RPMI7951 (cell line): ENCODE data around the gene ZNF423. TPM values are rescaled to one million over a fixed set of nuclear protein-coding genes. Genes with fewer than 3 reads are reported as not detected.

Experiments used
- DNase-seq: peaks from one replicate; pipeline ENCODE4 v3.0.0-alpha.2; 2012; ENCODE audit warnings: low read depth
- total RNA-seq: library from RNA; depleted of rRNA; stranded (reverse); fragments of >200 nt; shearing (Covaris generic); gene quantifications from 2 replicates; pipeline ENCODE4 v1.2.3, GENCODE V29; 2014

Gene ZNF423
- total RNA-seq, 1 experiment from 2014 or later, result under 0.01 TPM

DNA sequence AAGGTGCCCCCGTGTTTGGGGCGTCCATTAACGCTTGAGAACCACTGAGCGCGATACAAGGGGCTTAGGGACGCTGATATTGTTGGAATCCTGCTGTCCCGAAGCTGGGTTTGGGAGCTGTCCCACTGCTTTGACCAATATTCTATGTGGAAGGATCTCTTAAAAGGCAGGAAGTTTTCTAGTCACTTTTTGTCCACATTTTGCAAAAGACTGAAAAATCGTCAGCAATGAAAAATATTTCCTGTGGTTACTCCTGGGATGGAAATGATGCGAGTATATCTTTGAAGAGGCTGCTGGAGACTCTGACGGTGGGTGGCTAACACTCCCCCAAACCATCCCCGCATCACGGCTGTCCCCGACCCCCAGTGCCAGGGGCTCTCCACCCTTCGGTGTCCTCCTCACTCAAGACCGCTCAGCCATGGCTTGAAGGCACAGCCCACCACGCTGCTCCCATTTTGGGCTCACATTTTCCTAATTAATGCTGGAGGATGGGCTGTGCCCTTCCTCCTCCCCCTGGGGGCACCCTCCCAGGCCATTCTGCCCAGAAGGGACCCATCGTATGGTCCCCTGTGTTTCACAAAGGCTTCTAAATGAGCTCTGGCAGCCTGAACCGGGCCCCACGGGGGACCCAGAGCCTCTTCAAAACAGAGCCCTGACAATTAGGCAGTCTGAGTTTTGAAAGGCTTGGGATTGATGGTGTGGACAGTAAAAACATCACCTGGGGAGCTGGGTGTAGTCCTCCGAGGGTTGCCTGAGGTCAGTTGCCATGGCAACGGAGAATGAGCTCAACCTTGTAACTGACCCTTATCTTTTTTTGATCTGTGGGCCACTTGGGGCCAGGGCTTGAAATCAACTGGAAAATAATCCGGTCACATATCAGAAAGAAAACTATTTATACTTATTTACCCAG is 323.7 kb downstream of the ZNF423 start:
- DNase-seq, result no peak

DNA sequence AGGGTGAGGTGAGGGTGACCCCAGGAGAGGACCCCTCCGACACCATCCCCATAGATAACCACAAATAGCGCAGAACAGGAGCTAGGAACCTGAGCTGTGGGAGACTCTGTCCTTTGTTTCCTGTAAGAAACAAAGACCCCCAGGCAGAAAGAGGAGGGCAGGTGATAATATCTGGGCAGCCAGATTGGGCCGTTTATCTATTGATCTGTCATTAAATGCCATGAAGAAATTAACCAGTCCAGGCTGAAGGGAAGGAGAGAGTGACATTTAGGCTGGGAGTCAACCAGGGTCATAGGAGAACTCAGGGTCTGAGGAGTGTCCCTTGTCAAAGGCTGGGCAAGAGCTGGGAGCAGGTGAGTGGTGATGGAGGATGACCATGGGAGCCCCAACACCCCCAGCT is 324.5 kb downstream of the ZNF423 start:
- no peak for DNase-seq

DNA sequence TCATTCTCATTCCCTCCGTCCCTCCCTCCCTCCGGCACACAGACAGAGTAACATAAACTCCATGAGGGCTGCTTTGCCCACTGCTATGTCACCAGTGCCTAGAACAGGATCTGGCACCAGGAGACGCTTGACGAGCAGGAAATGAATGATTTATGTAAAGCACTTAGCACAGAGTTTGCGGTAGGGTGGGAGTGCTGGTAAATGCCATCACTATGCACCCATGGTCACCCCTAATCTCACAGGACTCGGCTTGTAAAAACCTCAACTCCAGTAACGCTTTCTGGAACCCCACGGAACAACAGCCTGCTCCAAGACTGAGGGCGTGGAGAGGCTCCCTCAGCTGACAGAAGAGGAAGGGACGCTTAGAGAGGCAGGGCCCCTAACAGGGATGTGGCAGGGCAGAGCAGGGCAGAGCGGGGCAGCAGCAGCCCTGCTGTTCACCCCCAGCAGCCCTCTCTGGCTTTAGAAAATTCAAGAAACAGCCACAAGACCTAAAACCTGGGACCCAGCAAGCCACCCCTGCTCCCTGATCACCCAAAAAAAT is 325.4 kb downstream of the ZNF423 start:
- DNase-seq, result no peak

DNA sequence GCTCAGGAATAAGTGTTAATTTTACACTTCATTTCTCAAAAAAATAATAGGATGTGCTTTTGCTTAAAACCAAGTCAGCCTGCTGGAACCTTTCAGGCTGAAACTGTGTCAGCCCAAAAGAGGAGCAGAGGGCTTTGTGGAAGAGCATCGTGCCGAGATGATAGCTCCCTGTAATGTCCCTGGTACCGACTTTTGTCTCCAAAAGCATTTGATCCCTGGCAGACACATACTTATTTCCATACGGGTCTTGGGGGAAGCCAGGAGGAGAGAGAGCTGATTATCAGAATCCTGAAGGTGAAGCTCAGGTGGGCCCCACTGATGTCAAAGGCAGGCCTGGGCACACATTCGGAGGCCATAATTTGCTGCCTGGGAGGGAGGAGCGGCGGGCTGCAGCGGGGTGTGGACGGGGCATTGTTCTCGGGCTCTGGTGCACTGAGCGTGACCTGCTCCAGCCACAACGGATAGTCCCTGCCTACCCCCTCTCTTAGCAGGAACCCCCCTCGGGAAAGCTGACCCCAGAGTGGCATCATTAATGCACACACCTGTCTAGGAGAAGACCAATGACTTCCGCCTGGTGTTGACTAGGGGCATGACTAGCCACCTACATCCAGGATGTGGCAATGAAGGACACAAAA is 326.4 kb downstream of the ZNF423 start:
- DNase-seq, result no peak

DNA sequence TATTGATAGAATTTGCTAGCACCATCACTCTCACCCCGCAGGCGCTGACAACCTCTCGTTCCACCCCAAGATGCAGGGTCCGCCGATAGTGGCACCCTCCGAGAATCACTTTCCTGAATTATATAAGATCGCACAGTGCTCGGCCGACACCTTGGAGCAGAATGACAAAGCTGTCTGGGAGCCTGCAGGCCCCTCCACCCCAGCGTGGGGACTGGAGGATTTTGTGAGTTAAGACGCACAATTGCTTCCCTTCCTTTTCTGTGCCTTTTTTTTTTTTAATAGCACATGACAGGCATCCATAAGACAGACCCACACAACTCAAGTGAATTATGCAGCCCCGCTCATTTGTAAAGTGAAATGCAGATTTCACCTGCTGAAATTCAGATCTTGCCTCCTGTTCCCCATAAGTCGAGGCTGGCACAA is 327.0 kb downstream of the ZNF423 start:
- DNase-seq, result no peak

DNA sequence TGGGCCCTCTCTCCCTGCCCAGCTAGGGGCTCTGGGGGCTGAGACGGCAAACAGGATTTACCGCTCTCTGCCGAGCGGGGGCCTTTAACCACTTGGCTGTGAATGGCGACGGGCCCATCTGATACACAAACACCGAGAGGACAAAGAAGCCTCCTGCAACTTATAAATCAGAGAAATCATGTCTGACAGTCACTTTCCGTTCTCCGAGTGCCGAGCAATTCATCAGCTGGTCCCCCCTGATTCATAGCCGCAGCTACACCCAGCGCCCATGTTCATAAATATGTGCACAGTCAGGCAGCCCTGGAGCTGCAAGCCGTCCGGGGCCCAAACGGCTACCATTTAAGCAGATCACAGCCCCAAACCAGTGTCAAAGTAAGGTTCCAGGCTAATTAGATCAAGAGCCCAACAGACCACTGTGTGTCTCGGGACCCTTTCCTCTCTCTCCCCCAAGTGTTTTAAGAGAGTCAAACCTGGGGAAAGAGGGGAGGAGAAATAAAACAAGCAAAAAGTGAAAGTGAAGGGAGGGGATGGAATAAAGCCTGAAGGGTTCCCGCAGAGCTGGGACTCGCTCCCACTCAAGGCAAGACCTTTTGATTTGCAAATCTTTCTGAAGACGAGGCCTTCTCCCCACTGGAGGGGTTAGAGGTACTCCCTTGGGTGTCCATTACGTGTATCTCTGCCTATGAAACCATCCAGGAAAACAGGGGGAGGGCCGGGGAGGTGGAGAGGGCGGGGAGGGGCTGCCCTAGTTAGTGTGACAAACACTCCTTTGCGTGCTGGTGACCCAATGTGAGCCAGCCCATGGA is 327.6 kb downstream of the ZNF423 start:
- DNase-seq, result peak; percentile 17

DNA sequence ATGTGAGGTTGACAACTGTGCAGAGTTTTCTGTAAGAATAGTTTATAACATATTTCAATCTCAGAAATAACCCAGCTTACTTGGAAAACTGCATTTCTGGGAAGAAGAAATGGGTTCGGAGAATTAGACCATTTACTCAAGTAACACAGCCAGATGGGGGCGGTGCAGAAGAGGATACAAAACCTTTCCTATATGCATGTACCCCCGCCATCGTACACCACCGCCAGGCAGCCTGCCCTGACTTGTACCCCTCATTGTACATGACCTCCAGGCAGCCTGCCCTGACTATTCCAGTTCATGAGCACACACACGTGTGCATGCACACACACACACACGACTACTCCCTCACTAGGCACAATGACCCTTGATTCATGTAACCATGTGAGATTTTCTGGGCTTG is 328.3 kb downstream of the ZNF423 start:
- no peak for DNase-seq

DNA sequence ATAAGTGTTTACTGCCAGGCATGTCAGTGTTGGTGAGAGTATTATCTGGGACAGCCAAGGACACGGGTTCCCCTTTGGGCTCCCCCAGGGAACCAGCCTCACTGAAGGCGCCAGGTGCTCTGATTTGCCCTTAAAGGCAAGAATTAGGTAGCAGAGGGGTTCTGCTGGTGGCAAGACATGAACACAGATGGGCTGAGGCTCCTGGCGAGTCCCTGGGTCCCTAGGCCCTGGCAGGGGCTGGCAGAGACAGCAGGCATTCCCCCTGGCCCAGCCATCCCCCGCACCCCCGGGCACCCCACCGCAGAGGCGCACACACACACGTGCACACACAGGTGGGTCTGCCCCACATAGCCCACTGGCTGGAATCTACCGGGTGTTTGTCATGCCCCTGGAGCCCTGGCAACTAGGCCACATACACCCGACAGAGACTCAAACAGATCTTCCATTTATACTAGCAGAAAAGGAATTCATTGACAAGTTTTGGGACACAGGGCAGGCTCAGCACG is 329.0 kb downstream of the ZNF423 start:
- no peak for DNase-seq

DNA sequence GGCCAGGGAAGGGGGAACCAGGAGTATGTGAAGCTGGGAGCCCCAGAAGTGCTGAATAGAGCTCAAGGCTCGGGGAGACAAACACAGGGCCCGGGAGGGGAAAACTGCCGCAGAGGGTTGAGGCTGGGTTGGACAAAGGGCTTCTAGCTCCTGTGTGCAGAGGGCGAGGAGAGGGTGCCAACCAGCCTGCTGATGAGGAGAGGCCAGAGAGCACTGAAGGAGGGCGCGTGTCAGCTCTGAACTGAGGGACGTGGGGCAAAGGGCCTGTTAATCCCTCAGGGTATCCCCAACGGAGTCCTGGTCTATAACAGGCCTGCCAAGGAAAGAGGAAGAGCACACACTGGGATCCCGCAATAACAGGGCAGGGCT is 331.0 kb downstream of the ZNF423 start:
- DNase-seq, result no peak

DNA sequence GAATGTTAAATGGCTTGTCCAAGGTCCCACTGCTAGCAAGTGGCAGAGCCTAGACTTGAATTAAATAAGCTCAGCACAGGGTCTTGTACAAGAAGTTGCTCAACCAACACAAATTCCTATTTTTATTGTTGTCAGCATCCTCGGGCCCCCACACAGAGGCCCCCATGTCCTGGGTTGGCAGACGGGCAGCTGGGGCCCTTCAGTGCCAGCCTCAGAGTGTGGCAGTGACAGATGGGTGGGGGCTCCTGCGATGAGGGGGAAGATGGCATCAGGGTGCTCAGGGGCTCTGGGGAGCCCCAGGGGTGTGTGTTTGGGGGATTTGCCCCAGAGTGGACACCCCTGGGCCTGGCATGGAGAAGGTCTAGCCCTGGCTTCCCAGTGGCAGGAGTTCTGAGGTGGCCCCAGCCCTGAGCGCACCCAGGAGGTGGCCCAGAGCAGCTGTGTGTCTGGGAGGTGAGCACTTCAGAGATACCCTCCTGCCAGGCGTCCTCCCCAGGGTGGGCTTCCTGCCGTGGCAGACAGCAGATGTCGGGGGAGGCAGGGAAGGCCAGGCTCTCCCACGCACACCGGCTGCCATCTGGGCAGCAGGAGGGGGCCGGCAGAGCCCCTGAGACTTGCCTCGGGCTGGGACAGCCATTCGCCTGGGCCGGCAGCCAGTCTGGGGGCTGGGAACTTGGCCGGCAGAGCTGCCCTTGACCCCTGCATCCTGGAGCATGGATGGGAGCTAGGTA is 331.5 kb downstream of the ZNF423 start:
- DNase-seq, result no peak

DNA sequence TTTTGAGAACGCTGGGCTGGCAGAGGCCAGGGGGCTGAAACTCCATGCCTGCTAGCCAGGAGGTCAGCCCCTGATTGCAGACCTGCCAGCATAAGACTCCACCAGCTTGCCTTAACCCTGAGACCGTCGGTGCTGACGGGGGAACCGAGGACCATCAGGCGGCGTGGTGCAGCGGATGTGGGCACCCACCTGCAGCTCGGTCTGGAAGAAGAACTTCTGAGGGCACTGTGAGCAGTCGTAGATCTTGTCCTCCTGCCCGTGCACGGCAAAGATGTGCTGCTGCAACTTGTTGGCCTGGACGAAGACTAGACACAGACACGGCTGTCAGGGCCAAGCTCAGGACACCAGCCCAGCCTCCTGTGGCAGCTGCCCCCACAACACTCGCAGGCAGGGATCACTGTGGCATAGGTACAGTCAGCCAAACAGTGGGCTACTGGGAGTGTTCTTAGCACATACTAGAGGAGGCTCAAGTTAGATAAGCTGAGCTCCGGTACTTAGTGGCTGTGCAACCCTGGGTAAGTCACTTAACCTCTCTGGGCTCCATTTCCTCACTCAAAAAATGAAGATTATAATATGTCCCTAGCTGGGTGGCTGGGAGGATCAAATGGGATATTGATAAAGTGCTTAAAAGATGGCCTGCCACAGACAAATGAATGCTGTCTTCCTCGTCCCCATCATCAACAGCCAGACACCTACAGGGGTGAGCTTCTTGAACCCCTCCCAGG is 332.3 kb downstream of the ZNF423 start:
- DNase-seq, result no peak

DNA sequence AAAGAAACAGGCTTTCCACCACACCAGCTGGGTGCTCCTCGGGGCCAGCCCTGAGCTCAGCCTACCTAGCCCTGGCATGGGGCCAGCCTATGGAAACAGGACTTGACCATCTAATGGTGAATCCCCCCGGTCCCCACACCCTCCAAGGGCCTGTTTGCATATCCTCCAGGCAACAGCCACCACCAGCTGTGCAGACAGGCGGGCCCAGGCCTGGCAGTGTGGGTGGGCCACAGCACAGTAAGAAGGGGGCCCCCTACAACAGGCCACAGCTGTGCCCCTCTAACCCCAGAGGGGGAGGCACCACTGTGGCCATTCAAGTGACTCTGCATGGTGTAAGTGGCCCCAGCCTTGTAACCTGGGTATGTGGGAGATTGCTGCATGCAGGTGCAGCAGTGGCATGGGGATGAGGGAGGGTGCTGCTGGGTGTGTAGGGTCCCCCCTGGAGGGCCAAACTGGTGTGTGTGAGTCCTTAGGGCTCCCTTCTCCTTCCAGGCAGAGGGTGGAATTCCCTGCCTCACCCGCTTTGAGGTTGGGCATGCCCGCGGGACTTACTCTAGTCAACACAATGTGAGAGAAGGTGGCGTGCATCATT is 334.1 kb downstream of the ZNF423 start:
- DNase-seq, result no peak

DNA sequence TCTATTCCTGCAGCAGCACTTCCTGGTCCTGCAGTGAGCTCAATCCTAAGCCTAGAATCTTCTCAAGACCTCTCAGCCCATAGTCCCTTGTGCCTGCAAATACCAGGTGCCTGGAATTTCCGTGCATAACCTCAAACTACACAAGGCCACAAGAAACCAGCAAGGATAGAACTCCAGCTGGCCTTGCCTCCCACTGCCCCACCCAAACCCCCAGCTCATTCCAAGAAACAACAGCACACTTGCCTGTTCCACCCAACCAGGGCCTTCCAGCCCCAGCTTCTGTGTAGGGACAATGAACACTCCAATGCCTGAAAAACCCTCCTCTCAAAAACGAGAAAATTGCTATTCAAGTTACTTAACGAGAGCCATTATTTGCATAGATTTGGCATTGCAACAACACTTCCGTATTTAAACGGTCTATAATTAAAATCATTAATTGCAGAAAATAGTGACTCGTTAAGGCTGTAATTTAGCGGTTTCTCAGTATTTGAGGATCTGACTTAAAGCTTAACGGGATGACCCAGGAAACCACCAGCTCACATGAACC is 335.3 kb downstream of the ZNF423 start:
- DNase-seq, result no peak

DNA sequence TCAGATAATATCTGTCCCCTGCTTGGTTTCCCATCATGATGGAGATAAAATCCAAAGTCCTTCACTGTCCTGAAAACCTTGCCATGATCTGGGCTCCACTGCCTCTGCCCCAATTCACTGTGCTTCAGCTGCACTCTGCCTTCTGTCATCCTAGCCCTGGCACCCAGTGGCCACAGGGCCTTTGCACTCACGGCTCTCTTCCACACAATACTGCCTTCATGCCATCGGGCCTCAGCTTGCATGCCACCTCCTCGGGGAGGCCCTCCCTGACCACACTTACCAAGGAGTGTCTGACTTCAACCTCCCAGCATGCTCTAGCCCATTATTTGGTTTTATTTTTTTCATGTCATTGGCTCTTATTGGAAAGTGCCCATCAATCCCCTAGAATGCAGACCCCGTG is 336.2 kb downstream of the ZNF423 start:
- no peak for DNase-seq

DNA sequence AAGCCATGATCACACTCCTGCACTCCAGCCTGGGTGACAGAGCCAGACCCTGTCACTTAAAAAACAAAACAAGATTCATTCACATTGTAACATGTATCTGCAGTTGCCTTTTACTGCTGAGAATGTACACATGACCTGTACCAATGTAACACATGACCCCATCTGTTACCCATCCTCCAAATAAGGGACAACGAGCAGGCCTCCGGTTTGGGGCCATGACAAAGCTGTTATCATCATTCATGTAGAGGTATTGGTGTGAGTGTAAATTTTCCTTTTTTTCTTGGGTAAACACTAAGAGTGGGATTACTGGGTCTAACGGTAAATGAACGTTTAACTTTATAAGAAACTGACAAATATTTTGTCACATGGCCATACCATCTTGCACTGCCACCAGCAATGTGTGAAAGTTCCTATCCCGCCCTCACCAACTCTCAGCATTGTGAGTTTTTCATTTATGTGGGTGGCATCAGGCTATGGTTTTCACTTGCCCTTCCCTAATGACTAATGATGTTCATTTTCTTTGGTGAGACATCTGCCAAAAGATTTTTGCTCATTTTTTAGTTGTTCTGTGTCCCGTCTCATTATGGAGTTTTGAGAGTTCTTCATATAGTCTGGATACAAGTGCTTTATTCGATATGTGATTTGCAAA is 336.8 kb downstream of the ZNF423 start:
- DNase-seq, result no peak

DNA sequence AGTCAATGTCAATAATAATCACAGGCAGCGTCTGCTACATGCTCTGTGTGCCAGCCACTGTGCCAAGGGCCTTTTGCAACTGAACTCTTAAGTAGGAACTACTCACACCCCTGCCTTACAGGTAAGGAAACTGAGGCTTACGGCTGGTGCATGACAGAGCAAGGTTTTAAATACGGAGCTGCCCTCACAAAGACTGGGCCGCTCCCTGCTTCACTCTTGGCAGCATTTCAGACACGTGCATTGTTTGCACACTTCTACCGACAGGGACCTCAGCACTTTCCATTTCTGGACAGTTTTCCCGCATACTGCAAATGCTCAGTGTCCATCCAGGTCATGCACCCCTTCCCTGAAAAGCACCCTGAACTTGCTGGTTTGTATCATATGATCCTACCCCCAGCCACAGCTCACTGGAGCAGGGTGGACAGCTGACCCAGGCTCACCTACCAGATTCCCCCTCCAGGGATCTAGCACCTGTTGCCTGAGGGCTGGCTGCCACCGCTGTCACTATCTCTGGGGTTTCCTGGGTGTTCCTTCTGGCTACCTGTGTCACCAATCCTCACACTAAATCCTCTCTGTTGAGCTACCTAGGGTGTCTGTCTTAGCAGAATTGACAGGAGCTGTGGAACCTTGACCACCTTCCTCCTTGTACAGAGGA is 339.4 kb downstream of the ZNF423 start:
- no peak for DNase-seq

DNA sequence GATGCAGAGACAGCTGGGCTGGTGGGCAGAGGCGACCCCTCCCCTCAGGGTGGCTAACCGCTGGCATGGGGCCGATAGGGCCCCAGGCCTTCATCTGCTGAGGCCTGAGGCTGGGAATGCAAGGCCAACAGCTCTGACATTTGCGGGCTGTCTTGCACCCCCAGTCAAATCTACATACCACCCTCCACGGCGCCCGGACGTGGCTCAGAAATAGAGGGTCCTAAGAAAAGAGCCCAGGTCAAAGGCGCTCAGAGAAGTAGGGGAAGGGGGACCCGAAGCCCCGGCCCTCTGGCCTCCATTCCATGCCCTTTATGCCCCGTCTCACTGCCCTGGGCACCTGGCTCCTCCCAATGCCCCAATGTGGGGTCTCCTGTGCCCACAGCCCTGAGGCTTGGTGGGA is 340.1 kb downstream of the ZNF423 start:
- no peak for DNase-seq

DNA sequence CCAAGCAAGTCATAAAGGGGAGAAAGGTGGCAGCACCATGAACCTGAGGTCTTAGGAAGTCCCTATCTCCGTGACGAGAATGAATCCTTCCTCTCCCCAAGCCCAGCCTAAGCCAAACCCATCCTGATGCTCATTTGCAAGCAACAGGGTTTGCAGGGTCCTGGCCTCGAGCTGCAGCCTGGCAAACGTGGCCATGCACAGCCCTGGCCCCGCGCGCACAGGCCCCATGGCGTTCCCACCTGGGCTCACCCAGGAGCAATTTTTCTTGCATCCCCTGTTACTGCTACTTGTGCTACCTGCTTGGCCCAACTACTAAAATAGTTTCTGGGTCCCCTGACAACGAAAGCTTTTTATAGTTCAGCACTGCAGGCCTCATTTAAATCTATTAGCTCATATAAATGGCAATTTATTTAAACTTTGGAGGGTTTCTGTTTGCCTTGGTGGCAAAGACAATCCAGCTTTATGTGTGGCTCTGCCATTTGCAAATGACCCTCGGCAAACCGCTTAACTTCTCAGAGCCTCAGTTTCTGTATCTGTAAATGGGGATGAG is 340.8 kb downstream of the ZNF423 start:
- no peak for DNase-seq
